ENCODE data around the gene NLGN1.

Gene NLGN1

GRCh38 chr3:173502983-173503568 lies 105.5 kb downstream of the NLGN1 start:
- peak; percentile 57 for TF ChIP-seq ISL1 (CRISPR knock-in tag; IDR thresholded peaks at IDR 0.05)
- TF ChIP-seq, protein P1, sequence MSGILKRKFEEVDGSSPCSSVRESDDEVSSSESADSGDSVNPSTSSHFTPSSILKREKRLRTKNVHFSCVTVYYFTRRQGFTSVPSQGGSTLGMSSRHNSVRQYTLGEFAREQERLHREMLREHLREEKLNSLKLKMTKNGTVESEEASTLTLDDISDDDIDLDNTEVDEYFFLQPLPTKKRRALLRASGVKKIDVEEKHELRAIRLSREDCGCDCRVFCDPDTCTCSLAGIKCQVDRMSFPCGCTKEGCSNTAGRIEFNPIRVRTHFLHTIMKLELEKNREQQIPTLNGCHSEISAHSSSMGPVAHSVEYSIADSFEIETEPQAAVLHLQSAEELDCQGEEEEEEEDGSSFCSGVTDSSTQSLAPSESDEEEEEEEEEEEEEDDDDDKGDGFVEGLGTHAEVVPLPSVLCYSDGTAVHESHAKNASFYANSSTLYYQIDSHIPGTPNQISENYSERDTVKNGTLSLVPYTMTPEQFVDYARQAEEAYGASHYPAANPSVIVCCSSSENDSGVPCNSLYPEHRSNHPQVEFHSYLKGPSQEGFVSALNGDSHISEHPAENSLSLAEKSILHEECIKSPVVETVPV (CRISPR knock-in tag; IDR thresholded peaks at IDR 0.05), result no peak
- peak; percentile 20; the same call in 1 of the 2 replicates for TF ChIP-seq ZC3H10 (CRISPR knock-in tag; IDR thresholded peaks at IDR 0.05)
- 0 out of 2 replicates have a peak, but pooled peaks have one; percentile 13 for TF ChIP-seq TOX (CRISPR knock-in tag; IDR thresholded peaks at IDR 0.05; ENCODE audit: borderline replicate concordance)
- peak; percentile 74 for ATAC-seq

DNA sequence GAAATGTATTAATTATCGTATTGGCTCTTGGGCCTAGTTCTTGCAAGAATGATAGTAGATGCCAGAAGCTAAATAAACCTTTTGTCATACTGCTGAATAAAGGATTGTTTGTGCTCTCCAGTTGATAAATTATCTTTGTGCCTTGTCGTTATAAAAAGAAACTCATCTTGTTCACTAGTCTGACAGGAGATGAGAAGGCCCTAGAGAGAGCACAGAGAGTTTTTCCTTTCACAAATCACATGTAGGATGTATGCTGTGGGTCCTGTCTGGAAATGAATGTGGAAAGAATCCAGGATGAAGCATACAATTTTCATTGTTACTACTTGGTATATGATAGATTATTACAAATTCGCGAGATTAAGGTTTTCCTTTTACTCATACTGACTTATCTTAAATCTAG lies 113.0 kb downstream of the NLGN1 start:
- no peak for ATAC-seq
- no peak for TF ChIP-seq ESRRG (CRISPR knock-in tag; IDR thresholded peaks at IDR 0.05)
- no peak for TF ChIP-seq CREB5 (CRISPR knock-in tag; IDR thresholded peaks at IDR 0.05; ENCODE audit: low read depth)
- TF ChIP-seq TOX (CRISPR knock-in tag; IDR thresholded peaks at IDR 0.05; ENCODE audit: borderline replicate concordance), result no peak
- no peak for TF ChIP-seq ZFP30 (CRISPR knock-in tag; IDR thresholded peaks at IDR 0.05)
- no peak for TF ChIP-seq ZC3H10 (CRISPR knock-in tag; IDR thresholded peaks at IDR 0.05)
- TF ChIP-seq, protein P1 (CRISPR knock-in tag; IDR thresholded peaks at IDR 0.05), result no peak
- no peak for TF ChIP-seq GLIS3 (CRISPR knock-in tag; IDR thresholded peaks at IDR 0.05)
- TF ChIP-seq PPARA (CRISPR knock-in tag; IDR thresholded peaks at IDR 0.05; ENCODE audit: borderline replicate concordance), result no peak
- no peak for TF ChIP-seq TSHZ2 (CRISPR knock-in tag; IDR thresholded peaks at IDR 0.05)
- TF ChIP-seq ARNTL (CRISPR knock-in tag; IDR thresholded peaks at IDR 0.05; ENCODE audit: borderline replicate concordance, low read depth), result no peak
- no peak for TF ChIP-seq CSDC2 (CRISPR knock-in tag; IDR thresholded peaks at IDR 0.05)
- no peak for TF ChIP-seq OSR1 (CRISPR knock-in tag; IDR thresholded peaks at IDR 0.05)
- TF ChIP-seq TCF4 (CRISPR knock-in tag; IDR thresholded peaks at IDR 0.05; ENCODE audit: borderline replicate concordance), result no peak
- no peak for TF ChIP-seq BACH2 (CRISPR knock-in tag; IDR thresholded peaks at IDR 0.05; ENCODE audit: borderline replicate concordance)

DNA sequence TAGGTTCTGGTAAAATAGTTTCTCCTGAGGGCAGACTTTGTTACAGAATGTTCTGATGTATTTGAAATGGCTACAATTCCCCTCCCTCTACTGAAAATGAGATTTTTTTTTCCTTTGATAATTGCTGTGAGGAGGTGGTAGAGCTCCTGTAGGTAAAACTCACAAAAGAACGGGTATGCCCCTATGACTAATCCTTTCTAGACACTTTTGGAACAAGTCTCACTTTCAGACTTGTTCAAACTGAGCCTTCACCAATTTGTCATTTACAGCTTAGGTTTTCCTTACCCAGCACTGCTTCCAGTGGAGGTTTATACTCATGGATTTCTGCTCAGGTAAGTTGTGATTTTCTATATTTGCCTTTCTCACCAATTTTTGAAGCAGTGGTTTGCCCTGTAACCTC lies 115.6 kb downstream of the NLGN1 start:
- TF ChIP-seq ZNF8 (CRISPR knock-in tag; IDR thresholded peaks at IDR 0.05) (no peak), CSDC2 (CRISPR knock-in tag; IDR thresholded peaks at IDR 0.05) (no peak), POU6F1 (CRISPR knock-in tag; IDR thresholded peaks at IDR 0.05; ENCODE audit: borderline replicate concordance, low read depth) (no peak), SNAI2 (CRISPR knock-in tag; IDR thresholded peaks at IDR 0.05) (no peak), GLIS3 (CRISPR knock-in tag; IDR thresholded peaks at IDR 0.05) (no peak), ZFP30 (CRISPR knock-in tag; IDR thresholded peaks at IDR 0.05) (no peak)
- no peak for ATAC-seq

DNA sequence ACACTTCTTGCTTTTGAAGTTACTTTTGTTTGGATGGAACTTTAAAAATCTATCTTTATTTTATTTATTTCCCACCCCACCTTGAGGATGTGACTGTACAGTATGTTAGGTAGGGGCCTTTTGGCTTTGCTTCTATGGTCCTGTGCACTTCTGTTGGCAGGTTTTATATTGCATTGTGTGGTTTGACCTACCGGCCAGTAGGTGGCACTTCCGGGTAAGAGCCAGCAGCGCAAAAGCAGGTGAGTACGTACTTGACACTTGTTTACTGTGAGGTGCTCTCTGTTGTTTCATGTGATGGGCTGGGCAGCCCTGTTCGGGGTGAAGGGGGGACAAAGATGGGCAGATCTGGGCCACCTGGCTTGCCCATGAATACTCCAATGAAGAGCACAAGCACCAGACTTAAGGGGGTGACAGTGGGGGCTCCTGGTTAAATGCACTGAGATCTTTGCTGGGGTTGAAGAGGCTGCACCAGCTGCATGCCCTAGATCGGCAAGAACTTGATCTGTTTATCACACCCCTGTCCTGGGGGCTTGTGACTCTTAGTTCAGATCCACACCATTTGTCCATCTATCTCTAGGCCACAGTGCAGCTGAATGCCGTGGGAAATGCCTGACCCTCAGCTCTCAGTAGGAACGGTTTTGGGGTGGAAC lies 131.6 kb downstream of the NLGN1 start:
- TF ChIP-seq, protein P1 (CRISPR knock-in tag; IDR thresholded peaks at IDR 0.05), result no peak
- no peak for TF ChIP-seq ZFP3 (CRISPR knock-in tag; IDR thresholded peaks at IDR 0.05)
- TF ChIP-seq TSHZ2 (CRISPR knock-in tag; IDR thresholded peaks at IDR 0.05), result no peak
- TF ChIP-seq SNAI2 (CRISPR knock-in tag; IDR thresholded peaks at IDR 0.05), result no peak

More for the DNA sequence above, 131.6 kb downstream of the NLGN1 start:
- peak; percentile 78 for ATAC-seq

Measured in SK-N-SH treated with all-trans-retinoic acid at 6 μM for 48 hours (cell line).